GM19372 (cell line): ENCODE data around the gene CXCL11.
"Not testable (repeated sequence)": the region's sequence is repeated elsewhere in the genome, so short reads cannot be mapped to it uniquely, and the experiment has no call there.

Experiments used
- ATAC-seq: cut with Tn5 transposase; IDR thresholded peaks from one replicate; pipeline ENCODE4 v1.9.1; 2021; ENCODE audit warnings: mild to moderate bottlenecking, low read depth, moderate library complexity; ENCODE audit not compliant: unreplicated experiment

CXCL11 gene

DNA sequence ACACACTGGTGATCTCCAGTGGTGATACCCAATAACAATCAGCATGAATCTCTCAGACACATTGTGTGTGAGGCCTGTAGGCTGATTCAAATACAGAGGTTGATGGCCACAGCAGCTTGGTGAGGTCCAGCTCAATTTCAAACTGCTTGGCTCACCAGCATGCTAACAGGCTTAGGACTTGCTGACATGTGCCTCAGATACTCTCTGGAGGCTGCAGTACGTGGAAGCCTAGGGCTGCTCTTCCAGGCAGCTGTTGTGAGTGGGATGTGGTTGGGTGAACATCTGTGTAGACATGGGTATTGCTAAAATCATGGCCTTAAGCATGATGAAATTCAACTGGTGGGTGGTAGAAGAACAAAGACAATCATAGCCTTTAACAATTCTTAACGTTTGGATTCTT lies 32.8 kb downstream of the CXCL11 start:
- no peak for ATAC-seq

- ATAC-seq, result no peak
Observed at GRCh38 chr4:76002176-76002575, 33.7 kb downstream of the CXCL11 start.

- no peak for ATAC-seq
Observed at GRCh38 chr4:76001700-76002099, 34.2 kb downstream of the CXCL11 start.

DNA sequence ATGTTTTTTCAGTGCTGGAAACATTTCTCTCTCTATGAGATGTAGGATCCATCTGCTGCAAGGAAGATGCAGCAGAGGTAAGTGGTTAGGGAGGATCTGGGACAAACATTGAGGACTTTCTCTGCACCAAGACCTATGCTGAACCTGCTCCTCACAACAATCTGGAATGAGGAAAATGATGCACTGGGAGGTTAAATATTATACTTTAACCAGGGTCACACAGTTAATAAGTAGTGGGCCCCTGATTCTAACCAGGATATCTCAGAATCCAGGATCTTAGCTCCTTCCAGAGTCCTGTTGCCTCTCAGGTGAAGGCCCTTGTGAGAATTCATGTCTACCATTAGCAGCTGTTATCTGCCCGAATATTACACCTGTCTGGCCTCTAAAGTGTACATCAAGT lies 35.6 kb downstream of the CXCL11 start:
- ATAC-seq, result no peak

DNA sequence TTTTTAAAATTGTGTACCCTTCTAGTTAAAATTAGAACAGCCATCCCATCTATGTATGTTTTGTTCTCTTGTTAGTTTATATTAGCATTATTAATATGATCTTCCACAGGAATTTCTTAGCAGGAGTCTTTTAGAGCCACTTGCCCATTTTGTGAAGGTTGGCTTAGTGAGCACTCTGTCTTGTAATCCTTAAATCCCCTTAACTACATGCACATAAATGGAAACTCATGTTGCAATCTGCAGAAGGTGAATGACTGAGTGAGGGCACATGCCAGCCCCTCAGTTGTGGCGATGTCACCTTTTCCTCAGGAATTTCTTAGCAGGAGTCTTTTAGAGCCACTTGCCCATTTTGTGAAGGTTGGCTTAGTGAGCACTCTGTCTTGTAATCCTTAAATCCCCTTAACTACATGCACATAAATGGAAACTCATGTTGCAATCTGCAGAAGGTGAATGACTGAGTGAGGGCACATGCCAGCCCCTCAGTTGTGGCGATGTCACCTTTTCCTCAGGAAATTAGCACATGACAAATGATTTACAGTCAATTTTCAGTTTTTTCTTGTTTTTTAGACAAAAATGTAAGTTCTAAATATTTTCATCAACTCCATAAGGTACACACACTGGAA lies 37.2 kb downstream of the CXCL11 start:
- not testable (repeated sequence) for ATAC-seq

DNA sequence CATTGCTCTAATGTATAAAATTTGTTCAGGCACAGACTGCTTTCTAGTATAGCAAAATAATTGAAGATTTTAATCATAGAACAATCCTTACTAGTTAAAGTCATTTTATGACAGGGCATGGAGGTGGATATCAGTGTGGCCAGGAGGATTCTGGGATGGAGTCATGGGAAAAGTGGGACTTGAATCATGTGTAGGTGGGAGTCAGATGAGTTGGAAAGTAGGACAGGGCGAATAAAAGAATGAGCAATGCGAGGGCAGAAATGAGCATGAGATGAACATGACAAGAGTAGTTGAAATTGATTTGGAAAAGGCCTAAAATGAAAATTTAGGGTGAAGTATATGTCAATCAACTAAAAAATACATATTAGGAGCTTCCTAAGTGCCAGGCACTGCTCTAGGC lies 37.9 kb downstream of the CXCL11 start:
- no peak for ATAC-seq

GRCh38 chr4:75997081-75997480 lies 38.8 kb downstream of the CXCL11 start:
- ATAC-seq, result no peak

GRCh38 chr4:75995727-75996126 lies 40.1 kb downstream of the CXCL11 start:
- ATAC-seq, result no peak

GRCh38 chr4:75992462-75992861 lies 43.4 kb downstream of the CXCL11 start:
- ATAC-seq, result no peak

DNA sequence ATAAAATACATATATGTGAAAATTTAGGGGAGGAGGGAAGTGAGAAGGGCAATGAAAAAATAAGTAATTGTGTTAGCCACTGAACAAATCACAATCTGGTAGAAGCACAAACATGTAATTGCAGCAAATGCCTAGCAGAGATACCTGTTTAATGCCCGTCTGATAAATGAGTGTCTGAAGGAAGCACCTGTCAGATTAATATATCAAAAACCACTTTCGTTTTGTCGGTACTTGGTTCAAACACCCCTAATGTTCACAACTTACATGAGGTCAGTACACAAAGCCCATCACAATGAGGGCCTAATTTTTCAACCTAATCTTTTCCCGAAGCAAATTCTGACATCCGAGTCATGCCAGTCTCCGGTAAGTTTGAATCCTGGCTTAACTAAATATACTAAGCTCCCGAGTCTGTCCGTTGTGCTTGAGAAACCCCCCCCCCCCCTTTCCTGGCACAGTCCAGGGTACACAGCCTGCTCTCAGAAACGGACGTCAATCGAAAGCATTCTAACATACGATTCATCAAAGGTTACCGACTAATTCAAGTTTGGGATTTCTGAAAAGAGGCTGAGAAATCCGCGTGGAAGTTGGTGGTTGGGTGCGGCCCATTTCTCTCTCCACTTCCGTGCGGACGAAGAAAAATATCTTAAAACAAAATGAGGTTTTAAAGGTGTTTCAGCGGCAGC lies 45.9 kb downstream of the CXCL11 start:
- ATAC-seq, result no peak

- no peak for ATAC-seq
Observed at GRCh38 chr4:75985116-75985515, 50.8 kb downstream of the CXCL11 start.
